Neural progenitor cell (in vitro differentiated cells): ENCODE results near the gene CCDC184. TPM values are rescaled to one million over a fixed set of nuclear protein-coding genes. Genes with fewer than 3 reads are reported as not detected.

Experiments used
- DNase-seq: peaks from one replicate; pipeline ENCODE4 v3.0.0-alpha.2; 2016; ENCODE audit warnings: low spot score
- H2AFZ ChIP-seq: fragments of 200-600 bp; sonication (generic); replicated peaks from 2 replicates; pipeline ENCODE4 v1.6.1; 2016; ENCODE audit warnings: antibody characterized with exemption
- H3F3A ChIP-seq: fragments of 200-600 bp; sonication (generic); 2 replicates; pipeline ENCODE4 v1.6.1; 2016; ENCODE audit warnings: antibody characterized with exemption, low read depth
- H3K27ac ChIP-seq: fragments of 200-600 bp; sonication (generic); 2 replicates; pipeline ENCODE4 v1.5.1; 2016; ENCODE audit warnings: mild to moderate bottlenecking
- H3K27me3 ChIP-seq: fragments of 200-600 bp; sonication (generic); 2 replicates; pipeline ENCODE4 v1.6.1; 2016; ENCODE audit warnings: mild to moderate bottlenecking, moderate library complexity
- H3K36me3 ChIP-seq: fragments of 200-600 bp; sonication (generic); 2 replicates; pipeline ENCODE4 v1.5.1; 2016
- H3K4me1 ChIP-seq: fragments of 200-600 bp; sonication (generic); 2 replicates; pipeline ENCODE4 v1.6.1; 2016; ENCODE audit warnings: mixed run types
- H3K4me2 ChIP-seq: fragments of 200-600 bp; sonication (generic); 2 replicates; pipeline ENCODE4 v1.6.1; 2016
- H3K4me3 ChIP-seq: fragments of 200-600 bp; sonication (generic); 2 replicates; pipeline ENCODE4 v1.5.1; 2016
- H3K79me2 ChIP-seq: fragments of 200-600 bp; sonication (generic); 2 replicates; pipeline ENCODE4 v1.6.1; 2016; ENCODE audit warnings: low read depth
- H3K9ac ChIP-seq: fragments of 200-600 bp; sonication (generic); 2 replicates; pipeline ENCODE4 v1.6.1; 2016
- H3K9me3 ChIP-seq: fragments of 200-600 bp; sonication (generic); 2 replicates; pipeline ENCODE4 v1.5.1; 2016; ENCODE audit warnings: low read depth
- H4K20me1 ChIP-seq: fragments of 200-600 bp; sonication (generic); 2 replicates; pipeline ENCODE4 v1.6.1; 2016; ENCODE audit warnings: low read depth
- H3K27ac Mint-ChIP-seq: 3 replicates; pipeline ENCODE4 v1.8.0; 2021; ENCODE audit warnings: mixed read lengths
- H3K27me3 Mint-ChIP-seq: 2 replicates; pipeline ENCODE4 v1.8.0; 2022; ENCODE audit warnings: low read depth, mild to moderate bottlenecking, inconsistent platforms, moderate library complexity, mixed read lengths; ENCODE audit not compliant: insufficient read depth
- H3K36me3 Mint-ChIP-seq: 3 replicates; pipeline ENCODE4 v1.8.0; 2021; ENCODE audit warnings: mixed read lengths
- H3K4me1 Mint-ChIP-seq: 3 replicates; pipeline ENCODE4 v1.8.0; 2021; ENCODE audit warnings: mixed read lengths
- H3K4me3 Mint-ChIP-seq: 3 replicates; pipeline ENCODE4 v1.8.0; 2021; ENCODE audit warnings: mild to moderate bottlenecking, moderate library complexity, mixed read lengths
- H3K9me3 Mint-ChIP-seq: 3 replicates; pipeline ENCODE4 v1.8.0; 2020; ENCODE audit warnings: mixed read lengths
- EZH2 ChIP-seq: fragments of 200-600 bp; sonication (generic); IDR thresholded peaks from 2 replicates; pipeline ENCODE4 v1.6.1; 2017; ENCODE audit warnings: antibody characterized with exemption, mild to moderate bottlenecking, moderate library complexity
- EZH2phosphoT487 ChIP-seq: fragments of 200-600 bp; sonication (generic); IDR thresholded peaks from 2 replicates; pipeline ENCODE4 v1.6.1; 2017; ENCODE audit warnings: antibody characterized with exemption
- total RNA-seq: library from RNA; depleted of rRNA; stranded (reverse); fragments of >200 nt; gene quantifications from 2 replicates; pipeline ENCODE4 v1.2.3, GENCODE V29; 2015; ENCODE audit warnings: low replicate concordance
- TF ChIP-seq, protein P1 (sequence below): fragments of 200-600 bp; sonication (generic); IDR thresholded peaks from 2 replicates; pipeline ENCODE4 v1.5.1; 2017; ENCODE audit warnings: antibody characterized with exemption, mild to moderate bottlenecking

Gene CCDC184
- total RNA-seq, 1 donor from 2014 or later = 0.28 TPM

DNA sequence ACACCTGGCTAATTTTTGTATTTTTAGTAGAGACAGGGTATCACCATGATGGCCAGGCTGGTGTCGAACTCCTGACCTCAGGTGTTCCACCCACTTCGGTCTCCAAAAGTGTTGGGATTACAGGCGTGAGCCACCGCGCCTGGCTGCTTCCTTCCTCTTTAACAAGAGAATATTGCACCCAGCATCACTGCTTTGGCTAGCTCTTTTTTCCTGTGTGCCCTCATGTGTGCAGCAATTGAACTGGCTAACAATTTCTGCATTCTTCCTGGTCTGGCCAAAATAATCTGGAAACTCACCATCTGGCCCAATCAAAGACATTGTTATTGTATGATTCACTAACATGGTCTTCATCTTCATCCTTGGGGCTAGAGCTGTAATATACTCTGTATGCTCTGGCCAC, 23.4 kb upstream of the CCDC184 start:
- no peak overlapping the region for H3K27ac ChIP-seq
- no peak overlapping the region for H3K4me2 ChIP-seq
- H2AFZ ChIP-seq = no peak overlapping the region
- Mint-ChIP-seq H3K4me3 (no peak overlapping the region), H3K4me1 (peaks cover 17% of the 10 kb centered on the region), H3K27me3 (peaks cover 6% of the 10 kb centered on the region), H3K27ac (no peak overlapping the region), H3K36me3 (no peaks in the 10 kb centered on the region), H3K9me3 (no peaks in the 10 kb centered on the region)
- H3F3A ChIP-seq = peaks cover 14% of the 10 kb centered on the region
- no peak for DNase-seq
- H3K79me2 ChIP-seq = no peaks in the 10 kb centered on the region
- H3K36me3 ChIP-seq = no peaks in the 10 kb centered on the region
- H3K4me1 ChIP-seq = peaks cover 5% of the 10 kb centered on the region
- H3K9ac ChIP-seq = no peak overlapping the region
- no peaks in the 10 kb centered on the region for H3K27me3 ChIP-seq
- no peak overlapping the region for H3K4me3 ChIP-seq
- no peaks in the 10 kb centered on the region for H3K9me3 ChIP-seq
- H4K20me1 ChIP-seq = no peaks in the 10 kb centered on the region
- TF ChIP-seq, protein P1, sequence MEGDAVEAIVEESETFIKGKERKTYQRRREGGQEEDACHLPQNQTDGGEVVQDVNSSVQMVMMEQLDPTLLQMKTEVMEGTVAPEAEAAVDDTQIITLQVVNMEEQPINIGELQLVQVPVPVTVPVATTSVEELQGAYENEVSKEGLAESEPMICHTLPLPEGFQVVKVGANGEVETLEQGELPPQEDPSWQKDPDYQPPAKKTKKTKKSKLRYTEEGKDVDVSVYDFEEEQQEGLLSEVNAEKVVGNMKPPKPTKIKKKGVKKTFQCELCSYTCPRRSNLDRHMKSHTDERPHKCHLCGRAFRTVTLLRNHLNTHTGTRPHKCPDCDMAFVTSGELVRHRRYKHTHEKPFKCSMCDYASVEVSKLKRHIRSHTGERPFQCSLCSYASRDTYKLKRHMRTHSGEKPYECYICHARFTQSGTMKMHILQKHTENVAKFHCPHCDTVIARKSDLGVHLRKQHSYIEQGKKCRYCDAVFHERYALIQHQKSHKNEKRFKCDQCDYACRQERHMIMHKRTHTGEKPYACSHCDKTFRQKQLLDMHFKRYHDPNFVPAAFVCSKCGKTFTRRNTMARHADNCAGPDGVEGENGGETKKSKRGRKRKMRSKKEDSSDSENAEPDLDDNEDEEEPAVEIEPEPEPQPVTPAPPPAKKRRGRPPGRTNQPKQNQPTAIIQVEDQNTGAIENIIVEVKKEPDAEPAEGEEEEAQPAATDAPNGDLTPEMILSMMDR = no peak
- TF ChIP-seq EZH2phosphoT487 (no peak), EZH2 (no peak)

DNA sequence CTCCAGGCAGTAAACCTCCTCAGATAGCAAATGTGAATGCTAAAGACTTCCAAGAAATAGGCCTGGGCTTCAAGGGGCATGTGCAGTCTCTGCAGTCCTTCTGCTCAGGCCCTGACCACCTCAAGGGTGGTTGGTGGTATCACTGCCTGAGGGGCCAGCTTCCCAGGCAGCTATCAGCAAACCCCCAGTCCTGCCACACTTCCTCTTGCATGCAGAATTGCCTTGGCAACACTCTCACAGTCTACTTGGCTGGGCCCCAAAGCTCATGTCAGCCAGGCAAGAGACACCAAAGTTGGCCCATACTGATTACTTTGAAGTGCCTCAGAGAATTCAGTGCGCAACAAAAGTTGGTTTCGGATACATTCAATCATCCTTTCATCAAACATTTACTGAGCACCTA, 22.6 kb upstream of the CCDC184 start:
- no peak overlapping the region for H2AFZ ChIP-seq

DNA sequence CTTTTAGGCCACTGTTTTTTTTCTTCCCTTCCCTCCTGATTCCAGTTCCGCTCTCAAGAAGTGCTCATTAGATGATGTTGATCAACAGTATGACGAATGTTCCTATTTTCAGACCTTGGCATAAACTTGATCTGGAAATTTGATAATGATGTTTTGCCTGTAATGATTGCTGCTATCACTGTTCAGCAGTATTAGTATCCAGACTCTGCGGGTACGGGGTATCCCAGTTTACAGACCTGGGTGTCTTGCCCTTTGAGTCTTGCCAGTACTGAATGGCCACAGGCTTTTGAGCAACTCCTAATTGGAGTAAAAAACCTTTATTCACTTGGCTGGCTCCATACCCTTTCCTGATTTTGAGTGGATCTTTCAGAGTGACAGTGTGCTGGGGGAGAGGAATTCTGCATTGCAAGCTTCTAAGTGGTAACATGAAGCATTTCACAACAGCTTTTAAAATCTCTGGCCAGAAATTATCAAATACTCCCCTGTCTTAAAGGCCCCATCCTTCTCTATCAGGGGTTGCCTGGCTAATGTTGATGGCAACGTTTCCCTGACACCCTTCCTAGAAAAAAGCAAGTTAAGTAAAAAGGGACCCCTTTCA, 20.2 kb upstream of the CCDC184 start:
- Histone ChIP-seq H3K9ac (no peak overlapping the region), H3K27me3 (no peaks in the 10 kb centered on the region), H2AFZ (peak overlapping the region; percentile 9), H4K20me1 (no peaks in the 10 kb centered on the region), H3K4me3 (no peak overlapping the region), H3K4me1 (no peaks in the 10 kb centered on the region), H3F3A (no peaks in the 10 kb centered on the region), H3K36me3 (no peaks in the 10 kb centered on the region), H3K27ac (no peak overlapping the region), H3K9me3 (no peaks in the 10 kb centered on the region), H3K4me2 (no peak overlapping the region), H3K79me2 (no peaks in the 10 kb centered on the region)
- TF ChIP-seq EZH2phosphoT487 (no peak), EZH2 (no peak)
- TF ChIP-seq, protein P1 = no peak
- Mint-ChIP-seq H3K36me3 (no peaks in the 10 kb centered on the region), H3K9me3 (no peaks in the 10 kb centered on the region), H3K4me1 (peaks cover under 1% of the 10 kb centered on the region), H3K27ac (no peak overlapping the region), H3K4me3 (no peak overlapping the region), H3K27me3 (peaks cover 4% of the 10 kb centered on the region)
- DNase-seq = no peak

More for the DNA sequence above, 22.6 kb upstream of the CCDC184 start:
- Histone ChIP-seq H3K79me2 (no peaks in the 10 kb centered on the region), H4K20me1 (no peaks in the 10 kb centered on the region), H3K4me1 (peaks cover 5% of the 10 kb centered on the region), H3K9ac (no peak overlapping the region), H3K4me3 (no peak overlapping the region), H3K9me3 (no peaks in the 10 kb centered on the region), H3F3A (peaks cover 14% of the 10 kb centered on the region), H3K27me3 (no peaks in the 10 kb centered on the region), H3K4me2 (no peak overlapping the region), H3K36me3 (no peaks in the 10 kb centered on the region), H3K27ac (no peak overlapping the region)
- no peak for DNase-seq
- TF ChIP-seq EZH2phosphoT487 (no peak), EZH2 (no peak)
- TF ChIP-seq, protein P1 = no peak
- H3K36me3 Mint-ChIP-seq = no peaks in the 10 kb centered on the region
- H3K27ac Mint-ChIP-seq = no peak overlapping the region
- peaks cover 4% of the 10 kb centered on the region for H3K27me3 Mint-ChIP-seq
- H3K9me3 Mint-ChIP-seq = no peaks in the 10 kb centered on the region
- H3K4me3 Mint-ChIP-seq = no peak overlapping the region
- peaks cover 17% of the 10 kb centered on the region for H3K4me1 Mint-ChIP-seq
